Measurements from ENCODE around the gene TBC1D10B.

TBC1D10B gene

GRCh38 chr16:30372038-30372712 lies 1.9 kb upstream of the TBC1D10B start:
- DNase-seq, result no peak

GRCh38 chr16:30371248-30371816 lies 1.0 kb upstream of the TBC1D10B start:
- no peak for DNase-seq

GRCh38 chr16:30369938-30370455 lies 297 bp downstream of the TBC1D10B start:
- no peak for DNase-seq

GRCh38 chr16:30369091-30369937 lies 980 bp downstream of the TBC1D10B start:
- DNase-seq, result no peak

GRCh38 chr16:30368792-30369090 lies 1.6 kb downstream of the TBC1D10B start:
- DNase-seq, result no peak

GRCh38 chr16:30368122-30368791 lies 2.0 kb downstream of the TBC1D10B start:
- DNase-seq, result no peak

- DNase-seq, result no peak
Observed at GRCh38 chr16:30367349-30368009, 2.8 kb downstream of the TBC1D10B start.

- no peak for DNase-seq
Observed at GRCh38 chr16:30366511-30366910, 3.8 kb downstream of the TBC1D10B start.

GRCh38 chr16:30365200-30365599 lies 5.1 kb downstream of the TBC1D10B start:
- no peak for DNase-seq

GRCh38 chr16:30361180-30361579 lies 9.1 kb downstream of the TBC1D10B start:
- no peak for DNase-seq

GRCh38 chr16:30359871-30360170 lies 10.5 kb downstream of the TBC1D10B start:
- no peak for DNase-seq

GRCh38 chr16:30358990-30359870 lies 11.1 kb downstream of the TBC1D10B start:
- no peak for DNase-seq

- DNase-seq, result no peak
Observed at GRCh38 chr16:30358577-30358936, 11.7 kb downstream of the TBC1D10B start.

GRCh38 chr16:30357715-30358576 lies 12.3 kb downstream of the TBC1D10B start:
- DNase-seq, result no peak

GRCh38 chr16:30357085-30357714 lies 13.1 kb downstream of the TBC1D10B start:
- no peak for DNase-seq

GRCh38 chr16:30356401-30357084 lies 13.8 kb downstream of the TBC1D10B start:
- DNase-seq, result no peak

GRCh38 chr16:30355954-30356308 lies 14.4 kb downstream of the TBC1D10B start:
- DNase-seq, result no peak

GRCh38 chr16:30355144-30355953 lies 14.9 kb downstream of the TBC1D10B start, which contains the start of gene CD2BP2:
Gene CD2BP2, minus strand, starts transcription at chr16:30355308. Its CDS starts 627 bp downstream, at chr16:30354681.
- DNase-seq, result peak; percentile 88

Measured in activated CD8-positive, alpha-beta memory T cell treated with anti-CD3 and anti-CD28 coated beads, Interleukin-2, amount 50 U/mL, for 4 hours (primary cell).